NCI-H2107 treated with DMSO at 0.1 percent for 48 hours (cell line): ENCODE data around the gene MYO7B.

Experiments used
- DNase-seq: peaks from one replicate; lab custom pipeline; 2025; ENCODE audit not compliant: unreplicated experiment; lab: John Stamatoyannopoulos, UW

Gene MYO7B

DNA sequence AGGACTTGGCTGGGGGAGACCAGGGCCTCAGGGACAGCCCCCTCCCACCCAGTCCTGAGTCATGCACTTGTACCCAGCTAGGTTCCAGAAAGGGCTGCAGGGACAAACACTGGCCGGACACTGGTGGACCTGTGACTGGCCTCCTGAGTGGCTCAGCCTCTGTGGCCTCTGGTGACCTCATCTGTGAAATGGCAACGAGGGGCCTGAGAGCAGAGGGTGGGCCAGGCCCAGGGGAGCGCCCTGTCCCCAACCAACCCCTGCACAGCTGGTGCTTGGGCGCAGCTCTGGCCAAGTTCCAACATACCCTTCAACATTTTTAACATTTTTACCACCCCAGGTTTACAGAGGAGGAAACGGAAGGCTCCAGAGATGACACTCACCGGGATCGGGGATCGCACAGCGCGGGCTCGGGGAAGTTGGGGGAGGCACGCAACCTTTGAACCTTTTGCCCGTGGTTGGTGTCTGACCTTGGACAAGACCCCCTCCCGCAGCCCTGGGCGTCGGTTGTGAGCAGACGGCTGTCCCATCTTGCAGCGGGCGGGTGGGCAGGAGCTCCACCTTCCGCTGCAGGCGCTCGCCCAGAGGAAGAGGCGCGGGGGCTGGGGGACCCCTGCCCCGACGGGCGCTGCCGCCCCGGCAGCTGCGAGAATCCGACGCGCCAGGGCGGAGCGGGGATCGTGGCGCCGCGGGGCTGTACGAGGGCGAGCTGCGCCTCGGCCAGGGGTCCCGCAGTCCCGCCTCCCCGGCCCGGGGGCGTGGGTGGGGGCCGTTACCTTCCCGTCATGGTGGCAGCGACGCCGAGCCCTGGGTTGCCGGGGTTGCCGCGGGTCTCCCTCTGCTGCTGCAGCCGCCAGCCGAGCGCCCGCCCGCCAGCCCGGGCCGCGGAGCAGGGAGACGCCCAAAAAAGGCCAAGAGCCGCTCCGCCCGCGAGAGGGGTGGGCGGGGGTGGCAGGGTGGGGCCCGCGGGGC, 139.0 kb downstream of the MYO7B start:
- DNase-seq, result no peak

DNA sequence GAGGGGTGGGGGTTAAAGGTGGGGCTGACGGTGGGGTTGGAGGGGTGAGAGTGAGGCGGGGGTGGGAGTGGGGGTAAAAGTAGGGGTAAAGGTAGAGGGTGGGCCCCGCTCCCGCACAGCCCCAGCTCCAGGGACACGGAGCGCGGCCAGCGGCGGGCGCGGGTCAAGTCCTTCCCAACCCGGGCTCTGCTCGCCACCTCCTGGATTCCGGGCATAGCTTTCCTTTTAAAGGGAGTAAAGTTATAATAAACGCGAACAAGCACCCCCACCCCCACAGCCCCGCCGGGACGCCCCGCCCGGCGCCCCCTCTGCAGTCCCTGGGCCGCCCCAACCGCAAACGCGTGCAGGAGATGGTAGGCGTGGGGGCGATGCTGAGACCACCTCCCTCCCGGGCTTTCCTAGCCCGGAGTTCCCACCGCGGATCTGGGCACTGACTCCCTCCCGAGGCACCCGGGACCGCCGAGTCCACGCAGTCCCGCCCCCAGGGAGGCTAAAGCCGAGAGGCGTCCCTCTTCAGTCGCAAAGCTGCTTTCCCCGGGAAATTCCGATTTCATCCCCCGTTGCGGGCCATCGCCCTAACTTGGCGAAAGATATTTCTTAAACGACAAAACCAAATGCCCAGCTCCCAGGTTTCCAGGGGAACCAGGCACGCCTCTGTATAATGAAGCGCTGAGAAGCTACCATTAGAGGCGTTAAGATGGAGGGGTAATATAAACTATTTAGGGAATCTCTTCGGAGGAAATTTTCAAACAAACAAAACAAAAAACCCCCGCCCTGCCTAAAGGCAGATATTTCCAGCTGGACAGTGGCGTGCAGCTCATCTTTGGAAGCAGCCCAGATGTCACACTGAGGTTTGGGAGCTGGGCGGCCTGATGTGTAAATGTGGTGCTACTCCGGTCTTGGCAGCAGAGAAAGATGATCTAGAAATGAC, 140.1 kb downstream of the MYO7B start, which contains the start of gene LIMS2:
LIMS2 (minus strand) TSS at position 200 of the 931 bp plus-strand sequence. CDS start 506 bp downstream, outside the sequence.
- no peak for DNase-seq

DNA sequence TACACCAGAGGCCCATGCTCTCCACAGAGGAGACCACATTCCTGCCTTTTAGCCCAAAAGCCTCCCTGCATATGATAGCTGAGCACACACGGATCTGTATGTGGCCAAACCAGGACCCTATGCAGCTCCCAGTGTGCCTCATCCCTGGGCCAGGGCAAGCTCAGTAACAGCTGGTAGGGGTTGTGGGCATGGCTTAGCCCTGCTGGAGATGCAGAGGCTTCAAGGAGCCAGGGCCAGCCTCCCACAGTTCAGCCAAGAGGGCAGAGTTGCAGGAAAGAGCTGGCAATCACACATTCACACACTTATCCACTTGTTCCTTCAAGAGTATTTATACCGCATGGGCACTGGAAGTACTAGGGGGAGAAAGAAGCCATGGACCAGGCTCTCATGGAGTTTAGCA, 141.4 kb downstream of the MYO7B start:
- no peak for DNase-seq

DNA sequence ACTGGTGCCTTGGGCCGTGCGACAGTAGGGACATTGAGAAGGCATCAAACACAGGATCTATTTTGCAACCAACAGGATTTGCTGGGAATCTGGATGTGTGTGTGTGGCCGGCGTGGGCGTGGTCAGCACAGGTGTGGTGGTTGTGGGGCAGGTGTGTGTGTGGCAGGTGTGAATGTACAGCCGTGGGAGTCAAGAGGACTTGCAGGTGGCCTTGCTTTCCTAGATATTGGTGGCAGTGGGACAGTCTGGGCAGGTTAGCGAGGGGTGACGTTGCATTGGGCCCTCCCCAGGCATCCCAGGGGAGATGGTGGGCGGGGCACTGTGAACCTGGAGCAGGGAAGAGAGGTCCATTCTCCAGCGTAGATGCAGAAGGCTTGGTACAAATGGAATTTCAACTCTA, 143.0 kb downstream of the MYO7B start:
- no peak for DNase-seq

GRCh38 chr2:127678991-127679390, 143.5 kb downstream of the MYO7B start:
- DNase-seq, result no peak

DNA sequence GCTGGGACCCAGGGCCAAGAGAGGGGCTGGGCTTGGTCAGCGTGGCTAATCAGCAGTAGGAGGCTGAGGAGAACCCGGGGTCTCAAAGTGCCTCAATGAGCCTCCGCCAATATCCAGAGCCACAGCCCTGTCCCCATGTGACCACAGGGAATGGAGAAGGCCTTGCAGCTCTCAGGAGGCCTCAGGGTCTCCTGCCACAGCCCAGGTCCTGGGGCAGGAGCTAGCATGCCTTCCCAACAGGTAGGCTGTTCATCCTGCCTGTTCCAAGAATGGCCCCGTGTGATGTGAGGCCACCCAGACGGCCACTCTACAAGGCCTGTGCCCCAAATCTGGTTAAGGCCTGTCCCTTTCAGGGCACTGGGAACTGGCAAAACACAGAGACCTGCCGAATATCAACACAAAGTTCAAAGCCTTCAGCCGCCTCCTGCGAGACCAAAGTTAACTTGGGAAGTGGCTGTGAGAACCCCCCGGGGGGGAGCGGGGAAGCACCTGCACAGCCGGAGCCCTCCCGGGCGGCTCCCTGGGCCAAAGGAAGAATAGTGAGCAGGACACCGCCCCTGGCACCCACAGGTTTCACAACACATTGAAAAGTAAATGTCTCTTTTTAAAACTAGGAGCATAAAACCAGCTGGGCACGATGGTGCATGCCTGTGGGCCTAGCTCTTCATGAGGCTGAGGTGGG, 144.3 kb downstream of the MYO7B start:
- DNase-seq, result no peak

- DNase-seq, result no peak
Measured at GRCh38 chr2:127680706-127681287, 145.3 kb downstream of the MYO7B start.

- DNase-seq, result no peak
Measured at GRCh38 chr2:127681288-127681804, 145.9 kb downstream of the MYO7B start.

DNA sequence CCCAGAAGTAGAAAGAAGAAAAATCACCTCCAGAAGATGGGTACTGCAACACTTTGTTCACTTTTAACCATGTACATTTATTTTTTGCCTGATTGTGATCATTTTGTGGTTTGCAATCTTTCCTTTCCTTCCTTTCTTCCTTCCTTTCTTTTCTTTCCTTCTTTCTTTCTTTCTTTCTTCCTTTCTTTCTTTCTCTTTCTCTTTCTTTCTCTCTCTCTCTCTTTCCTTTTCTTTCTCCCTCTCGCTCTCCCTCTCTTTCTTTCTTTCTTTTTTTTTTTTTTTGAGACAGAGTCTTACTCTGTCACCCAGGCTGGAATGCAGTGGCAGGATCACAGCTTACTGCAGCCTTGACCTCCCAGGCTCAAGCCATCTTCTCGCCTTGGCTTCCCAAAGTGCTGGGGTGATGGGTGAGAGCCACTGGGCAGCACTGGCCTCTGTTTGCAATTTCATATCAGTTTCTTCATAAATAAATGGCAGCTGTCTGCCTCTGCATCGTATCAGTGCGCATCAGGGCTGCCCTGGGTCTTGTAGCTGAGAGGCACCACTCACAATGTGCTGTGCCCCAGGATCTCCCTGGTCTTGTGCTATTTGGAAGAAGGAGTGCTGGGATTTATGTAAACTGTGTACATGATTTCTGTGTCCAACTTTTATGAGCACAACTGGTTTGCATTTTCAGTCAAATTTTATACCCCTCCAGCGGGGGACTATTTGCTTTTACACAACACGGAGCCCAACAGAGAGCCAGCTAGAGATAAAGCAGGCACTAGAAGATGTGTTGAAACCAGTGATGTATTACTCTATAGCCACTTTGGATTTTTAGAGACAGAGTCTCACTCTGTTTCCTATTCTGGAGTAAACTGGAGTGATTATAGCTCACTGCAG, 146.7 kb downstream of the MYO7B start:
- no peak for DNase-seq

- no peak for DNase-seq
Measured at GRCh38 chr2:127683056-127683455, 147.6 kb downstream of the MYO7B start.

GRCh38 chr2:127683757-127684156, 148.3 kb downstream of the MYO7B start:
- no peak for DNase-seq

- DNase-seq, result no peak
Measured at GRCh38 chr2:127685410-127686080, 150.1 kb downstream of the MYO7B start.
